GM19240 (cell line): ENCODE measurements around the gene ZNF608.

Experiments used
- DNase-seq: peaks from one replicate; pipeline ENCODE4 v3.0.0; 2011; ENCODE audit warnings: low spot score; ENCODE audit not compliant: insufficient read length

Gene ZNF608

DNA sequence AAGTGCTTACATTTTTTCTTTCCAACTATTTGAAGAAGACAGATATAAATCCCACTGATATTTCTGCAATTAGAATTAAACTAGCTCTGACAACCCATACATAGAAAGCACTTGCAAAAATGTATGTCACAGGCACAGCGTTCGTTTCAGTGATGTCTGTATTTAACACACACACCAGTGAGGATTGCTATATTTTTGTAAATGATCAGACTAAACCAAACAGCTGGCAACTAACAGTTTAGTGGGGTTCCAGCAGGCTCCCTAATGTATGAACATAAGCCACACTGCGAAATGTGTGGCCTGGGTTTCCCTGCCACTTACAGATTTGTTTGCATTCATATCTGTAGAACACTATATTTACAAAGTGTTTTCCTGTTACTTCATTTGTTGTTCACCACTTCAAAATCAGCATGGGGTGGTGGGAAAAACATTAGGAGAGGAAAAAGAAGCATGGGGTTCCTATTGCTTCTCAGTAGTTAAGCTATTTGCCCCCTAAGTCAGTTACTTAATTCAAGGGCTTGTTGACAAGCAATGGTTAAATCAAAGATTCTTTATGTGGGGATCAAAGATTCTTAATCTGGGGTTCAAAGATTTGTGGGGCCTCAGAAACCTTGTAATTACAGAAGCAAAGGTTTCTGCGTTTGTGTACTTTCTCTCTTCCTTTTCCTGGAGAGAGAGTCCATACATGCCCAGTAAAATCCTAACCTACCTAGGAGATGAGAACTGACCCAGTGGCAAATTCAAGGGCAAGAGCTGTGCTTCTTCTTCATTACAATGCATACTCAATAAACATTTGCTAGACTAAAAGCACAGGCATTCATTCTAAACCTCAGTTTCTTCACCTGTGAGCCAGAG lies 27.1 kb downstream of the ZNF608 start:
- DNase-seq, result no peak

DNA sequence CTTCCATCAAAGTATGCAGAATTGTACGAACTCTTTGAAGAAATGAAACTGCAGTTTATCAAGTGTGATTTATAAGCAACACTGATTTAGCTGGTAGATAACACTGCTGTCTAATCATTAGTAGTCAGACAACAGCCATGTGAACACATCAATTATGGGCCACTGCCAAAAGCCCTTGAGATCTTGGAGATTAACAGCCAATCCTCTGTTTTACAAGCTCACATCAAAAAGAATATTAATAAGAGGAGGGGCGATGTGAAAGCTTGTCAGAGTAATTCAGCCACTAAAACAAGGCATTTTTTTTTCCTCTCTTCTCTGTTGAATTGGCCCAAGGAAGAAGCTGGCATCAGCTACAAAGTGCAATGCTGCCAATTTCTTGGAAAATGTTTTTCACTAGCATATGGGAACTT lies 28.1 kb downstream of the ZNF608 start:
- DNase-seq, result no peak

DNA sequence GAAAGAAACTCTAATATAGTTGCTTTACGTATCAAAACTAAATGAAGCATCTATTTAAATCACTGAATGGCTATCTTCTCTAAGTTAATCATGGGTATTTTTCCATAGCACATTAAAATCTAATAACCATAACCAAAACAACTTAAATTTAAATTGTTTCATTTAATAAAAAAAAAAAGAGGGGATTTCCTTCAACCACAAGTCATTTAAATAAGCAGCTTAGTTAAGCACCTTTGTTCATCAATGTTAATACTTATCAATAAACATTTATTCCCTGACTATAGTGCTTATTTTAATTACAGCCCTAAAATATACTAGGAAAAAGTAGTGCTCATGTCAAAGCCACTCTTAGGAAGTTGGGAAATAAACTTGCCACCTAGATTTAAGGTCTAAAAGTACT lies 30.3 kb downstream of the ZNF608 start:
- no peak for DNase-seq

DNA sequence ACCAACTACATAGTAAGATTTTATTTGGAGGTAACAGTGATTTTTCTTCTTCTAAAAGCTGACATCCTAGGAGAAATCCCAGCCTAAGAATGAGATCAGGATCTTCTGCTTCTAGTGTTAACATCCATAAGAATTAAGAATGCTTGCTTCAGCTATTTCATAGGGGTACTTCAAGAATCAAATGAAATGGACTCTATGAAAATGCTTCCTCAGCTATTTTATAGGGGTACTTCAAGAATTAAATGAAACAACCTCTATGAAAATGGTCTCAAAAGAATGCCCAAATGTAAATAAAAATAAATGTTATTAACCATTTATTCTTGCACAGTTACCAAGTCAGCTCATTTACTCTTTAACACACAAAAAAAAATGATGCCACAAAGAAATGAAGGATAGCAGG lies 31.5 kb downstream of the ZNF608 start:
- DNase-seq, result no peak

DNA sequence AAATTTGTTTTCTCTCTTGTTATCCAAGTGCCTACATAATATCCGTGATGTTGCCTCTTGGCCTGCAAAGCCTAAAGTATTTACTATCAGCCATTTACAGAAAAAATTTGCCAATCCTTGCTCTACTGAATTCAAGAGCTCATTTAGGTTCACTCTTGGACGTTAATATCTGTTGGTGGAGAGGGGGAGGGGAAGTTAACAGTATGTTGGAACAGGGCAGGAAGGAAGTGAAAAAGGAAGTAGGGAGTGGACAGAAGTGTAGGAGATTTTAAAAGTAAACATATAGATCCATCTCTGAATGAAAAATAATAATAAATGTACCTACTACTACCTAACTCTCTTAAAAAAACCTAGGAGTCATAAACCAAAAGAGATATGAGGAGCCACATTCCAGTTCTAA lies 32.8 kb downstream of the ZNF608 start:
- no peak for DNase-seq

DNA sequence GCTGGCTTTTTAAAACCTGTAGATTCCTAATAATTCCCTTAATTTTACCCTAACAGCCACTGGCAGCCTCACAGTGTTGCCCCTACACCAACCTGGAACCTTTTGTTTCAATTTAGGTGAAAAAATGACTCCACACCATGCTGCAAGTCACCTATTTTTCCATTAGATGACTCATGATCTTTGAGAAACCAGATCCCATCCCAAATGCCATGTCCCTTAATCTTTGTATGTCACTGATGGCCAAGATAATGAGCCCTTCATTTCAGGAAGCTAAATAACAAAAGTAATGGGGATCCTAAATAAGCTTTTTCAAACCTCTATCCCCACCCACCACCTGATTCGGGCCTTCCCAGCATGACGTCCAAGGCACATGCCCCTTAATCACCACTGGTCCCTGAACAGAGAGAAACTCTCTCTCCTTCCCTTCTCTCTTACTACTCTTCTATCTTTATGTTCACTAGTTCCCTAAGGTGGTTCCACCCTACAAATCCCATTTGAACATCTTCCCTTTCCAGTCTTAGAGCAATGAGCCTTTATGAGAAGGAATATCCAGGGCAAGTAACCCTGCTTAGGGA lies 33.6 kb downstream of the ZNF608 start:
- DNase-seq, result no peak

DNA sequence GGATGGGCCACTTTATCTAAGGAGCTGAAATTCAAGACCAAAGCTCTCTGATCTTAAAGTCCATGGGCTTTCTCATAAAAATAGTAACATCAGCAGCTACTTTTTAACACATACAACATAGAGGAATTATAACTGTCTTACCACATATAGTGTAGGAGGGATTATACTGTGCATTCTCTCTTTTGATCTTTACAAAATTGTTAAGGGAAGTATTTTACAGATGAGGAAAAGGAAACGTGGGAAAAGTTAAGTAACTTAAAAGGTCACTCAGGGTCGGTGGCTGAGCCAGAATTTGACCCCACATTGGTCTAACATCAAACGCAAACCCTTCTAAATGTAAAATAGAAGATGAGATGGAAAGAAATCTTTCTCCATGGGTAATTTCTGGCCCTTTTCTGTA lies 38.4 kb downstream of the ZNF608 start:
- DNase-seq, result no peak

DNA sequence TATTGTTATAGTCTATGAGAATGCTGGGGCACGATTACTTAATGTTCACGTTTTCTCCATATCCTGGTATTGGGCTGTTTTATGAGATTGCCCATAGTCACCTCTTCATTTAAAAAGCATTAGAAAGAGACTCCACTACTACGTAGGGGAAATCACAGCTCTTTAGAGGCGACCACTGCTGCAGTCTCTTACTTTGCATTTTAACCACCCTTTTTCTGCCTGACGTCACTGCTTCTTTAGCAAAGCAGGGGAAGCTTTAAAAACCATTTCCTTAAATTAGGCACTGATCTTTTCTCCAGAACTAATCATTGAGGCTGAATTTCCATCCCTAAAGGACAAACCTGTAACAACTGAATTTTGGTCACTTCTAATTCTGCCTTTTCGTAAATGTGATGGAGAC lies 38.9 kb downstream of the ZNF608 start:
- DNase-seq, result no peak

DNA sequence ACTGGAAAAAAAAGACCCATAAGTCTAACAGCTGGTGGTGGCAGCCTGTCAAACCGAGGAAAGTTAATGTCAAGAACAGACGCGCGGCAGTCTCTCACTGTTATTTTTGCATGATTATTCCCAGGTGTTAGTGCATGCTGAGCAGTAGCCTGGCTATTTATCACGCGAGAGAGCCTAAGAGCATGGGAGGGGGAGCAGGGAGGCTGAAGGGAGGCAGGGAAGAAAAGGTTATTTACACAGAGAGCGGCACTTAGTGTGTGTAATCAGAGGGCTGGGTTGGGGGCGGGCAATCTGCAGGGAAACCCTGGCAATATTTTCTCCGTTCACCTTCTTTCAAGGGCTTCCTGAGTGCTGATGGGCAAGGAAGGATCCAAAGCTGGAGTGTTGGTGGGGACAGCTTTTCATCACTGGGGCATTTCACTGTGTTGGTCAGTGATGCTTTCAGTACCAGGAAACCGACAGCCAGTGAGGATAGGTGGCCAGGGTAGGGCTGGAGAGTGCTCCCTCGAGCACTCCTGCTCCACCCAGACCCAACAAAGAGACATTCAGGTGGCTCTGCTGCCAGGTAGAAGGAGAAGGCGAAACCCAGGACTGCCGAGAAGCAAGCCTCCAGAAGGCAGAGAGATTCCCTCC lies 39.6 kb downstream of the ZNF608 start:
- no peak for DNase-seq

DNA sequence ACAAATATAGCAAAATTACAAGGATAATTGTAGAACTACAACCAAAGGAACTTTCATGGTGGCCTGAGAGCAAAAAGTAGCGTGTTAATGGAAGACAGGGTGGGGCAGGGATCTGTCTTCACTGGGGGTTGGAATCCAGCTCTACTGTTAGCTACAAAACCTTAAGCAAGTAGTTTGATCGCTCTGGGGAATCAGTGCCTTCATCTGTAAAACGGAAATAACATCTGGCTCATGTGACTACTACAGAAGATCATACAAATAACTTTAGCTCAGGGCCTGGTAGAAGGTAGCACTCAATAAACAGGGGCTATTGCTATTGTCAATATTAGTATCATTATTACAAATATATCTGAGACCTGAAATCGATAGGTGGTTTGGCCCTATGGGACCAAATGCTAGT lies 40.4 kb downstream of the ZNF608 start:
- no peak for DNase-seq

DNA sequence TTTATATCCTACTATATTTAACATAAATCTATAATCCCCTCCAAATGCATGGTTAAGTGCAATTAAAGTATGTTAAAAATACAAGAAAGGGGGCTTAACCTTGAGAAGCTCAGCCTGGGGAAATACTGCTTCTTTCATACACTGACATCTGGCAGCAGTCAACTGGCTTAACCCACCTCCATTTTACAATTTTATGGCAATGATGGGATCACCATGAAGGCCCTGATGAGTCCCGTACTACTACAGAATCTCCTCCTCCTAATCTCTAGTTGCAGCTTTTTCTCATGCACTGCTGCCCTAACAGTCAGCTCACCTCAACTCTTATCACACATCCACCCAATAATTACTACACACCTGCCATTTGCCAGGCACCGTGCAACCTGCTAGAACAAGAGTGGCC lies 40.9 kb downstream of the ZNF608 start:
- no peak for DNase-seq

DNA sequence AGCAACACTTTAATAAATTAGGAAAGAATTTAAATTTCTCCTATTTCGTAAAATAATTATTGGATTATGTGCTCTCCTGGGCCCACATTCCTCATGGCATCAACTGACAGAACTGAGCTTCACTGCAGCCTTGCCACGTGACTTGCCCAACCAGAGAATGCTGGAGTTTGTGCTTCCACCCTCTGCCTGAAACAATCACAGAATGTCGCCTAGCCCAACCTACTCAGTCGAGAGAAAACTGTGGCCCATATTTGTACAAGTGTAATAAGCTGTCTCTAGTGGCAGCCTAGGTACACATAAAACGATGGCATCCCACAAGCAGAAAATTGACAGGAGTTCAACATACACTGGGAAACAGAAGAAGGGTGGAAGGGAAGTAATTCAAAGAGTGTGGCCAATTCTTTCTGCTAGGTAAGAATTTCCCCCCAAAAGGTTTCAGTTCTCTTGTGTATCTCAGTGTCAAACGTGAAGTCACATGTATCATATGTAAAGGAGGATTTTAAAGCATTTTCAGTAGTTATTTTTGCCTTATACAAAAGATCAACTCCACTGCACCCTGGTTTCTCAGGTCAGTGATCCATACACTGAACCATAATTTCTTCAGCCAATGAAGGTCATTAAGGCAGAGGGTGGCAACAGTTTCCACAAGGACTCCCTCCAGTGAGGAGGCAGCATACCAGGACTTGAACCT lies 41.7 kb downstream of the ZNF608 start:
- DNase-seq, result no peak

DNA sequence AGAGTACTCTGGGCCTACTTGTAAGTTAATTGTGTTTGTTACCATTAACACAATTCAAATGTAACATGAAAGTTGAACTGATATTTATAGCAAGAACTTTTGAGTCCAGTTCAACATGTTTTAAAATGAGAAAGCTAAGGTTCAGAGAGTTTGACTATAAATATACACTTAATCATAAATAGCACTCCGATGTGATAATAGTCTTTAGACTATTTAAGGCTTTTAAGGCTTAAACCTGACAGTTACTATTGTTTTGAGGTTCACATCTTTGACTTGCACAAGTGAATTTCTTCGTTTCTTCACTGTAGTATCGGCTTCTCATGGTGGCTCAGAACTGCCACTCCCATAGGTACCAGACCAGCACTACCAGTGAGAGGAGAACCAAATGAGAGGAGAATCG lies 42.4 kb downstream of the ZNF608 start:
- no peak for DNase-seq

DNA sequence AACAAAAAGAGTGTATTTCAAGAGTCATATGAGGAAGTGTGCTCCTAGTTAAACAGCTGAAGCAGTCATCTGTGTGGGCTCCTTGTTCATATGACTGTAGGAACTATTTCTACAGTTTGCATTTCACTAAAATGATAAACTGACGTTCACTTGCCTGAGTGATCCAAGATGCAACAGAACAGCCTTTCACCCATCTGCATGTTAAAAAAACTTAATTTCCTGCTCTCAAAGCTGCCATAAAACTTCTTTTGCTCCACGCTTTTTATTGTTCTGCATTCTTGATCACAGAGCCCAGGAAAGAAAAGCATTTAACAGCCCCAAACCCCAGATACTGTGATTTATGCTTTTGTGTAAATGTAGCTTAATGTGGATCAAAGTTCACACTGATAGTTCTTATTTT lies 43.9 kb downstream of the ZNF608 start:
- DNase-seq, result no peak

DNA sequence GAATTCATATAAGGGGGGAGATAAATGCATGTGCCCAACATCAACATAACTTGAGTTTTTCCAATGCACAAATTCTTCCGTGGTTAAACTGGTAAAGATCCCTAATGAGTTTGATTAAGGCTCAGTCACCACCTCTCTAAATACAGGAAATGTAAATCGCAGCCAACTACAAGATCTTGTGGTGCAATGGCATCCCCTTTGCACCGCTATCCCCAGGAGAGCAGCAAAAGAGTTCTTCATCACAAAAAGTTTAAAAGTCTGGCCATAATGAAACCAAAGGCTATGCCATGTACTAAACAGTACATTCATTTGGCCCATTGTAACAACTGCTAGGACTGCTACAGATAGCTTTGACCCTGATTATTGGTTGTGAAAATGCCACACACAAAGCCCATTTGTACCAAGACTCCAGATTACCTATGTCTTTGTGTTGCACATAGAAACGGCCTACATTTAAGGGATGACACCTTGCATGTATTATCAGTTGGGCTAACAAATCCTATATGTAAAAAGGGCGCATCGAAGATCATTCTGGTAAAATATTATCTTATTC lies 44.5 kb downstream of the ZNF608 start:
- DNase-seq, result no peak

DNA sequence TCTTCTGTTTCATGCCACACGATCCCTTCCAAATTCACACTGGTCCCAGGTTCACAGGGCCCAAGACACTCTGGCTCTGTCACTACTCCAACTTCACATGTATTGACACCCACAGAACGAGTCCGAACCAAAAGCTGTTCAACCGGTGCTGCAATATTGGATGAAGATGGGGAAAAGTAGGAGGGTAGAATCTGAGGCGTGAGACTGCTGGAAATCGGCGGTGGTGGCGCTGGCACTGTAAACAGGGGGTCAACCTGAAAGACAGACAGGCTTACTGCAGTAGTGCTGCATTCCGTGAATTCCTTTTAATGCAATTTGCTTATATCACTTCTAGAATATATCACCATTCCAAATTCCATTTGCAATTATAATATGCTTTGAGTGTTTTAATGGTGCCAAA lies 45.4 kb downstream of the ZNF608 start:
- DNase-seq, result no peak

DNA sequence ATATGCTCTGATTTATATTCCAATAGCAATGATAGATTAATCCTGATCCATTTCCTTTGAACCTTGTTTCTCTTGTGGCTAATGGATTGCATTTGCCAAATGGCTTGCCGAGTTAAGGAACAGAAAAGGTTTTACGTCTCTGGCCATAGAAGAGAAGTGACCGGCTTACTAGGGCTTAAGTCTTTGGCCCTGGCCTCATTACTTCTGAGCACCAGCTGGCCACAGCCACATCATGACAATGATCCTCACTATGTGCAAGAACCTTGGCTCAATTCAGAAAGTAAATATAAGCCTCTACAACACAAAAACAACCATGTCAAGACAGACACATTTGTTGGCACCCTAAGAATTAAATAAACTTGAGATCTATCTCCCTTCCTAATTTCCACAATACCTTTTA lies 46.1 kb downstream of the ZNF608 start:
- no peak for DNase-seq

DNA sequence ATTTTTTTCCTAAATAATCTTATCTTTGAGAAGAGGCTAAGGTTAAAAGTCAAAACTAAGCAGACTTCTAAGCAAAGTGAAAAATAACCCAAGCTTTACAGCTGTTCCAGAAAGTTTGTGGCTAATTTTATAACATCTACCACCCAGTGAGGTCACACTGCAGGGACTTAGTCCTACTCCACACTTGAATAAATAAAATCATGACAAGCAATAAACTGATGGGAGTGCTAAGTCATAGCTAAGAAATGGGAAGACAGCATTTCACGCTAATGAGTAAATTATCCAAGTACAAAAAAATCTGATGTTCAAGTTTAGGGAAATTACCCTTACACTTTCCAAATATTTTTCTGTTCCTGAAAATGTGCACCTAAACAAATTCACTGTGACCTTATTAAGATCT lies 47.7 kb downstream of the ZNF608 start:
- DNase-seq, result no peak

DNA sequence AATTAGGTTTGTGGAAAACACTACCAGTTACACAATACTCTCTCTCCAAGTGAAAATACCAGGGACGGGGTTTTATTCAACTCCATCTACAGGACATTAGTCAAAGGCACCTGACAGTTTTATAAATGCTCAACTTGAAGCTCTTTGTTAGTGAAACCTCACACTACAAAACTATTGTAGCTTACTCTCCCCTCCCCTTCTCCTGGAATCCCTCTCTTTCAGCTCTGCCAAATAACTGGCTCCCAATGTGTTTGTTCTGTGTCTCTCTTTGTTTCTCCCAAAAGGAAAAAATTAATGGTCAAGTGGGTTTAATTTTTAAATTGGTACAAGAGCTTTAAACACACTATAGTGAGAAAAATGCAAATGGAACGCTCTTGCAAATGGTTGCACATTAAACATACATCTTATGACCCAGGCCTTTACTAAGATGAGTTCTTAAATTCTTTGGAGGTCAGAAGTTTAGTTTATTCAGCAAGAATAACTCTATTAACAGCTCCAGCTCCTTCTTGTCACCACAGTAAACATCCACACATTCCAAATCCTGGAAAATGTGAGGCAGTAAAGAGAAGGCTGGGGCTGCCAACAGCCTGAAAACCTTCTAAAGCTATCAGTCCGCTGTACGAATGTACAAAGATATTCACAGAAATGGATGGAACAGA lies 48.4 kb downstream of the ZNF608 start:
- DNase-seq, result no peak

DNA sequence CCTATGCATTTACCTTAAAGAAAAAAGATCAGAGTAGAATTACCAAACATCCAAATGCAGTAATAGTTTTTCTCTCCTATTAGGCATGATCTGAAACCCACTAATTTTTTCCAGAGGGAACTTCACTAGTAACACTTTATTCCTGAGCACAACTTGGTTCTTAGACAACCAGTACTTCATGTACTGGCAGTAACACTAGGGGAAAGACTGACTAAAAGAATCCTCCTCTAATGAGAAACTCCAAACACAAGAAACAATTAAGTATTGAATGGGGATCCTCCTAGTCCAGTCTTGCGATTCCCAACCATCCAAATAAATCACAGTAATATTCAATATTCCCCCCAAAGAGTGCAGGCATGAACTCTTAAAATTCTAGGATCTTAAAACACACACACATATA lies 48.9 kb downstream of the ZNF608 start:
- no peak for DNase-seq

DNA sequence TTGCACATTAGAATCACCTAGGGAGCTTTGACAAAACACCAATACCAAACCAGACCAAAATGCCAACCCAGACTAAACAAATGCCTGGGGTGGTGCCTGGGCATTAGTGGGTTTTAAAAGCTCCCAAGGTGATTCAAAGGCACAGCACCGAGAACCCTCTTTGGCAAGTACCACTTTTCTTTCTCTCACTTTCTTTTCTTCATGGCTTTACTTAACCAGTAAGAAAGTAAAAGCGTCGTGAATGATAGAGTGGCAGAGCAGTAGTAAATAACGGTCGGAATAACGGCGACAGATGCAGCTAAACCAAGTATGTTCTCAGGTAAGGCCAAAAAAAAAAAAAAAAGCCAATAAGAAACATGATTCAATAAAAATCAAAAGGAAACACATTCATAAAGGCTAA lies 49.5 kb downstream of the ZNF608 start:
- DNase-seq, result no peak
